VCaP (cell line): ENCODE data around the gene TSC22D3.

Experiments
- H3K27ac ChIP-seq: fragments of 450-650 bp; 2 replicates; pipeline ENCODE4 v1.5.1; 2017
- CTCF ChIP-seq: fragments of 450-650 bp; conservative IDR thresholded peaks from 2 replicates; pipeline ENCODE4 v1.5.1; 2017; ENCODE audit warnings: mild to moderate bottlenecking, moderate library complexity

Gene TSC22D3

DNA sequence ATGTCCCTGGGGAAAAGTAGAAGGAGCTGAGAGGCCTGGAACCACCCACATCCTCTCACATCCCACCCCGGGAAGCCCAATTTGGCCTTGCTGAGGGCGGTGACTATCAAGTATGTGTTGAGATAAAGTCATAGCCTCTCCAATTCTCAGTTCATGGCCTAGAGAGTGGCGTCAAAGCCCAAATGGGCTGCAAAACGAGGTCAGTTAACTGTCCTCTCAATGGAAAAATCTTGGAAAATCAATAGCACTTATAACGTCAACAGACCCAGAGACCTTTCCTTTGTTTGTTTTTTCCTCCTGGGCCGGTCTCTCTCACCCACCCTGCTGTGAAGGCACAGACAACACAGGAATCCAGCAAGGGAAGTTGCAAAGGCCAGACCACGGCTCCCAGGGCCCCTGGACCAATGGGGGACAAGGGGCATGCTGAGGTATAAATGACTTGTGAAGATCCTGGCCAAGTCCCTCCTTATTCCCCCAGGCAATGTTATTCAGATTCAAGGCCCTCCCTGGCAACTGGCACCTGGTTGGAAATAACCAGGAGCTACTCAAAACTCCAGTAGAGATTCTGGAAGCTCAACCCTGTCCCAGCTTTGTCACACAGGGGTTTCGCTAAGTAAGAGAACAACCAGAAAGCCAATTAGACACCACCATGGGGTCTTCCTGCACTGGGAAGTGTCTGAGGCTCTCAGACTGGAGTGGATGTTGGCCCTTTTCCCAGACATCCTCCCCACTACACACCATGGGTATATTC is 38.6 kb downstream of the TSC22D3 start:
- no peak overlapping the region for H3K27ac ChIP-seq
- TF ChIP-seq CTCF, result no peak

DNA sequence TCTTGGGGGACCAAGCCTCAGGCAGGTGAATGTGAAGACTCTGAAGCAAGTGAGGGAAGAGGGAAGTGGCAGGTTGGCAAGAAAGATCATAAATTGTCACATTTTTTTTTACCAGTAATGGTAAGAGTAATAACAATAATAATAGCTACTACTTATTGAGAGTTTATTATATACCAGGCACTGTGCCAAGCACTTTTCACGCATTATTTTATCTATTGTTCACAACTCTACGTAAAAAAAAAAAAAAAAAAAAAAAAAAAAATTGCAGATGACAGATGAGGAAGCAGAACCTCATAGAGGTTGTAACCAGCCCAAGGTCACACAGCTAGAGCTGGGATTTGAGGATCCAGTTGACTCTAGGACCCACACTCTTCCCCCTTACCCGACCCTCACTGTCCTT is 40.9 kb downstream of the TSC22D3 start:
- no peak overlapping the region for H3K27ac ChIP-seq
- no peak for TF ChIP-seq CTCF

DNA sequence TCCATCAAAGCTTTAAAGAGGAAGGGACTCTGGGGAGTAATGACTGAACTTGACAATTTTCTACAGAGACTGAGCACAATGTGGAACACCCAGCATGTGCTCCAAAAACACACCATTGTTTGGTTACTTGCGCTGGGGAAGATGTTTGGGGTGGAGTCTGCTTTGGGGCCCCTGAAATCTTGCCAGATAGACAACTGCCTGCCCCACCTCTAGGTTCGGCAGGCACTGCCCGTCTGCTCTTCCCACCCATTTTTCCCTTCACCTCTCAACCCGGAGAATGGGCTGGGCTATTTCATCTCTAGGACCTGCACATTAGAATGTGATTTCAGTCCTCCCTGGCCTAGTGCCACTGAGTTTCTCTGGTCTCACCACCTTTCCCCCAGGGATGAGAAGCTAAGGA is 41.9 kb downstream of the TSC22D3 start:
- no peak for TF ChIP-seq CTCF
- H3K27ac ChIP-seq, result no peak overlapping the region

GRCh38 chrX:107731831-107732502 is 43.6 kb downstream of the TSC22D3 start:
- no peak for TF ChIP-seq CTCF
- H3K27ac ChIP-seq, result 0 out of 2 replicates have a peak overlapping the region, but pooled peaks have one; percentile 48

GRCh38 chrX:107730991-107731766 is 44.4 kb downstream of the TSC22D3 start:
- no peak for TF ChIP-seq CTCF
- peak overlapping the region; percentile 48 for H3K27ac ChIP-seq

DNA sequence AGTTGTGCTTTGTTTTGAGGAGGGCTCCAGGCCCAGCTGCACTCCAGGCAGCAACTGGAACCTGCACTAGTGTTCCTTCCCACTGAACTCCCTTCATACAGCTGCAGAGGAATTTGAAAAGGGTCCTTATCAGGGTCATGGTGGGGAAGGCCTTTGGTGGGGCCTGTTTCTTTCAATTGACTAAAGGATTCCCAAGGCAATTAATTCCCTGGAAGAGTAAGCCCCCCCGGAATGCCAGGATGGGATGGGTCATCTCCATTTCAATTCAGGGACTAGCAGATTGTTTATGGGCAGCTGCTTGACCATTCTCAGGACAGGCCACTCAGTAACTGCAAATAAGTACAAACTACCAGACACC is 45.3 kb downstream of the TSC22D3 start:
- H3K27ac ChIP-seq, result peak overlapping the region; percentile 48
- no peak for TF ChIP-seq CTCF

- no peak for TF ChIP-seq CTCF
- H3K27ac ChIP-seq, result peak overlapping the region; percentile 48; the same call in 1 of the 2 replicates
Measured at GRCh38 chrX:107729558-107730297, 45.9 kb downstream of the TSC22D3 start.
